NK-92 (cell line): ENCODE measurements around the gene MGARP.
"Not testable (repeated sequence)": the region's sequence is repeated elsewhere in the genome, so short reads cannot be mapped to it uniquely, and the experiment has no call there.

Experiments used
- DNase-seq: peaks from one replicate; lab custom pipeline; 2025; ENCODE audit not compliant: unreplicated experiment; lab: John Stamatoyannopoulos, UW

Gene MGARP

DNA sequence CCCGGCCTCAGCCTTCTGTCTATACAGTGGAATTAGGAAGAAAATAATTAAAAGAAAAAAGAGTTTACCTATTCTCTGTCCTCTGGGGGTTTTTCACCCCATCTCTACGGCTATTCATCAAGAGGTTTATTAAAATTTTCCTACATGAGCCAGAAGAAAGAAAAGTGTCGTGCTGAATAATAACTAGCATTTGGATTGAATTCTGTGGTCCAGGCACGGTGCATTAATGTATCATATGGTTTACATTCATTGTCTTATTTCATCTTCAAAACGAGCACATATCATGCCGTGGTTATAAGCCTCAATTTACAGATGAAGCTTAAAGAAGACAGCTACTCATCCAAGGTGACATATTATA, 15.9 kb upstream of the MGARP start:
- no peak for DNase-seq

DNA sequence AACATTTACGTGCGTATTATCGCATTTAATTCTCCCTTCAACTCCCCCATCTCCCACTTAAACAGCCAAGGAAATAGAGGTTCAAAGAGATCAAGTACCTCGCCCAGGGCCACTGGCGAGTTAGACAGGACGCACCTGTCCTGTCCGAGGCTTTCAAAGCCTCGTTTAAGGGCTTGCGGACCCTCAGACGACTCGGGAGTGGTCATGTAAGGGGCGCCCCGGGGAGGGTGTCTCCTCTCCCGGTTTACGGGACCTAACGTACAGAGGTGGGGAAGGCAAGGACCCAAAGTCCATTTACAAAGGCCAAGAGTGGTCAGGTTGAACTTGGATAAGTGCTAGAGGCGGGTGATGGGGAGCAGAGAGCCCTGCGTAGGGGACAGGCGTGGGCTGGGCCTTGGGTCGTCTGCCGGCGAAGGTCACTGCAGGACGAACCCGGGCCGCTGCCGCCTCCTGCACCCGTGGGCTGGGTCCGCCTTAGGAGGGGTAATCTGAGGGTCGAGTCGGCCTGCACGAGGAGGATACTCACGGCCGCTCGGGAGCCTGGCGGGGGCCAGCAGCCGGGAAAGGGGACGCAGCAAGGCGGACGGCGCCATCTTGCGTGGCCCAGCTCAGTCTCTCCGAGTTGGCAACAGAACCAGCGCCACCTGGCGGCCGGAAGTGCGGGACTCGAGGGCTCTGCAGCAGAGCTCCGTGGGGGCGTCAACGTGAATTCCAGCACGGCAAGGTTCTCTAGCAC, 15.3 kb upstream of the MGARP start:
- DNase-seq = peak; percentile 70

- no peak for DNase-seq
Observed at GRCh38 chr4:139286186-139286698, 6.2 kb upstream of the MGARP start.

GRCh38 chr4:139282721-139283075, 2.7 kb upstream of the MGARP start:
- DNase-seq = no peak

DNA sequence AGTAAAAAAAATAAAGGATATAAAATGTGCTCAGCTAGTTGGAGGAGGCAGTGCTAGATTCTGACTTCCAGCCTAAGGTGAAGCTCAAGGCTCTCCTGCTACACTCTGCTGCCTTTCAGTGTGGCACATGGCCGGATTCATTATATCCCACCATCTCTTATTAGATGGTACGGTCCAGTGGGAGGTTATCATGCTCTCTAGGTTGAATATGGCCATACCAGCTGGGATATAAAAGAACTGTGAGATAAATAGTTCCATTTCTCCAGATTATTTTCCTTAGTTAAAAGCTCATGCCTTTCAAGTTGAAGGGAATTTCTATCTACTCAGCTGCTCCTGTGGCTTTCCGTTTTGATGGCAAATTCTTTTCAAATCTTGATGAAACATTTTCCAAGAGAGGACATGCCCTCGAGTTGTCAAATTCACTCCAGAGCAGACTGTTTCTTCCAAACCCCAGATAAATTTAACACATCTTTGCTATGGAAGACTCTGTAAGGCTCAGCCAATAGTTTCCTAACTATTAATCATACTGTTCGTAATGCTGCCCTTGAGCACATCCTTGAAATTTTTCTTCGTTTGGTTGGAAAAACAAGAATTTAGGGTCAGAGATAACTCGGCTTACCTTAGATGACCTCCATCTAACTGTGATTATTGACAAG, 2.2 kb upstream of the MGARP start:
- no peak for DNase-seq

- DNase-seq = no peak
Observed at GRCh38 chr4:139278912-139279759, 889 bp downstream of the MGARP start.

DNA sequence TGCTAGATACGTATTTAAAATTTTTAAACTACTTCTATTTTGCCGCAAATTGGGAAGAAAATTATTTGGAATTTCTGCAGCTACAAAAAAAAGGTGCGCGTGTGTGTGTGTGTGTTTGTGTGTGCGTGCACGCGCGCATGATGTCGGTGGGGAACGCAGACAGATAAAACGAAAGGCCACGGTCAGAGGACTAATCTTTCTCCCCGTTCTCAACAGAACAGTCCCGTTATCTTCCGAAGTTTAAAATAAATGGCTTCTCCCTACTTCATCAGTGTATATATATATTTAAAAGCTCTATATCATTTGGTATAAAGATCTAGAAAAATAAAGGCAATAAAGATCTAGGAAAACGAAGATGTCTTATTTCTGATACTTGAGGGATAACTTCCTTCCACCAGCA, 1.5 kb downstream of the MGARP start:
- no peak for DNase-seq

DNA sequence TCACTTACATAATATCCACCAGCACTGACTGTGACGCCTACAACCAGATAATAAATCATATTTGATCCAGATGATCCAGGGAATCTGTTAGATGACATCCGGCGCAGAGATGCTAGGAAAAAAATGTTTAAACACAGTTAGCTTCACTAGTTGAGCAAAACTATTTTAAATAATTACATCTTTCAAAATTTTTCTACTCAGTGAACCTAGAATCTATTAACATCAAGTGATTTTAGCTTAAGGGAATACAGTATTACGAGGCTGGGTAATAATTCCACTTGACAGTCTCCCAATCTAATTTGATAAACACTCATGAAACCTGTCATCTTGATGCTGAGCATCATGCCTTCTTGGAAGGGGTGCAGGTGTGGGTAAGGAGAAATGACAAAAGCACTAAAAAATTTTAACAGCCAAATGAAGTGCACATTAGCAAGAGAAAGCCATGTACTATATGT, 4.7 kb downstream of the MGARP start:
- no peak for DNase-seq

GRCh38 chr4:139274790-139275189, 5.2 kb downstream of the MGARP start:
- DNase-seq = no peak

- no peak for DNase-seq
Observed at GRCh38 chr4:139273835-139274234, 6.2 kb downstream of the MGARP start.

DNA sequence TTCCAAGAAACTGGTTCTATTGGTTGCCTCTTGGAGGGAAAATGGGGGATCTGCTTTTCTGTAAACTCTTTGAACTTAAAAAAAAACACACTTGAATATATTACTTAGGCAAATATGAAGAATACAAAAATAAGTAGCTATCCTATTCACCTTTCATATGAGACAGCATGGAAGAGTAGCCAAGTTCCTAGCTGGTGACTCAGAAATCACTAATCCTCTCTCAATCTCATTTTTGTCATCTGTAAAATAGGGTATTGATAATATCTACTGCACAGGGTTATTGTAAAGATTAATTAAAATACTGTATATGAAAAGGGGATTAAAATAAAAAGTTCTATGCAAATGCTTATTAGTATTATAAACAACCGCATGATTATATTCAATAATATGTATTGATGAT, 12.7 kb downstream of the MGARP start:
- no peak for DNase-seq

DNA sequence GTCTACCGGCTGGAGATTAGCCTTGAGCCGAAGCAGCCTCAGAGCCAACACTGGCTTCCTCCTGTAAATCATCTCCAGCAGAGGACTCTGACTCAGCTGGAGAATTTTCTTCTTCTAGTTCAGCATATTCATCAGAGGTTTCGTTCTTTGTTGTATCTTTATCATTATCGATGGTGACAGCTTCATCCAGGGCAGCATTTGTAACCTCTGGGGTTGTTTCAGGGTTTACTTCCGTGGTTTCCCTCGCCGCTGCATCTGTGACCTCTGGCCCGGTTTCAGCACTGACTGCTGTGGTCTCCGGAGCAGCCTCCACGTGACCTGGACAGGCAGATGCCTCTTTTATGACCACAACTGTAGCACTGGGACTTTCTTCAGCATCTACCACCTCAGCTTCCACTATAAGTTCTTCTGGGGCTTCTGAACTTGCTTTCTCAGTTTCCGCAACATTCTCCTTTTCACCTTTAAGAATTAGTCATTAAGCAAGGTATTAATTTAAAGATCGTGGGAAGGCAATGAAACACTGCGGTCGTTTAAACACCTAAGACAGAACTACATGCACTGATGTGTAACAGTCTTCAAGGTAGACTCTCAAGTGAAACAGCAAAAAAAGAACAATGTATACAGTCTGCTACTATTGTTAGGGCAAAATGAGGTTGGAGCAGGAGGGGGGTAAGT, 13.3 kb downstream of the MGARP start:
- peak; percentile 1 for DNase-seq

- no peak for DNase-seq
Observed at GRCh38 chr4:139266208-139266582, 13.8 kb downstream of the MGARP start.

DNA sequence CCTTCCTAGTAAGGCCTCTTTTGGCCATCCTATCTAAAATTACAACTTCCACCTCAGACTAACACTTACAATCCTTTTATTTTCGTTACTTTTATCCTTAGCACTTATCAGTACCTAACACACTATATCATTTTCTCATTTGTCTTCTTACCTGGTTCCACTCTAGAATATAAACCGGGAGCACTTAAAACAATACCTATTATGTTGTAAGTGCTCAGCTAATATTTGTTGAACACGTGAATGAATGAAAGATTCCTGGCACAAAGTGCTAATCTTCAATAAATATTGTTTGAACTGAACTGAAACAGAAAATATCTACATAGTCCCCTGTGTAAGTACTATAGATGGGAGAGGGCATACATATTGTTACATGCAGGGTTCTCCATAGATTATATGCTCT, 14.4 kb downstream of the MGARP start:
- no peak for DNase-seq

DNA sequence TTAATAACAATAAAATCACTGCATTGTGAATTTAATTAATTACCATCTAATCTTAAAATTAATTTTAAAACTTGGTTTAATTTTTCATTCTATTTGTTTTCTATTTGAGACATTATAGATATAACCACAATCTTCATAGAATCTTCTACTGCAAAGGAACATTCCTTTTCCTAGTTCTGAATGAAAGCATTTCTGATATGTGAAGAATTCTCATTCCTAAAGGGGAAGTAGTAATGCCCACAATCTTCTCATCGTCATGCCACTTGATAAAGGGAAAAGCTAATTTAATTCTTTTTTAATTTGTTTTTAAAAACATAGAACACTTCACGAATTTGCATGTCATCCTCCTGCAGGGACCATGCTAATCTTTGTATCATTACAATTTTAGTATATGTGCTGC, 23.7 kb downstream of the MGARP start:
- no peak for DNase-seq

DNA sequence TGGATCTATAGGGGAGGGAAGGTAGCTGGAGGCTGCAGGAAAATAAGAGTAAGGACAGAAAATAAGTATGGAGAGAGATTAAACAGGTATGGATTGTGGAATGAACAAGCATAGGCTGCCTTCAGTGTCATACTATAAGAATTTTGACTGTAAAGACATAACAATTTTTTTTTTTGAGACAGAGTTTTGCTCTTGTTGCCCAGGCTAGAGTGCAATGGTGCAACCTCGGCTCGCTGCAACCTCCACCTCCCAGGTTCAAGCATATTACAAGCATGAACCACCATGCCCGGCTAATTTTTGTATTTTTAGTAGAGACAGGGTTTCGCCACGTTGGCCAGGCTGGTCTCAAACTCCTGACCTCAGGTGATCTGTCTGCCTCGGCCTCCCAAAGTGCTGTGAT, 24.4 kb downstream of the MGARP start:
- DNase-seq = not testable (repeated sequence)

GRCh38 chr4:139253713-139254112, 26.3 kb downstream of the MGARP start:
- no peak for DNase-seq

- no peak for DNase-seq
Observed at GRCh38 chr4:139253046-139253445, 27.0 kb downstream of the MGARP start.

DNA sequence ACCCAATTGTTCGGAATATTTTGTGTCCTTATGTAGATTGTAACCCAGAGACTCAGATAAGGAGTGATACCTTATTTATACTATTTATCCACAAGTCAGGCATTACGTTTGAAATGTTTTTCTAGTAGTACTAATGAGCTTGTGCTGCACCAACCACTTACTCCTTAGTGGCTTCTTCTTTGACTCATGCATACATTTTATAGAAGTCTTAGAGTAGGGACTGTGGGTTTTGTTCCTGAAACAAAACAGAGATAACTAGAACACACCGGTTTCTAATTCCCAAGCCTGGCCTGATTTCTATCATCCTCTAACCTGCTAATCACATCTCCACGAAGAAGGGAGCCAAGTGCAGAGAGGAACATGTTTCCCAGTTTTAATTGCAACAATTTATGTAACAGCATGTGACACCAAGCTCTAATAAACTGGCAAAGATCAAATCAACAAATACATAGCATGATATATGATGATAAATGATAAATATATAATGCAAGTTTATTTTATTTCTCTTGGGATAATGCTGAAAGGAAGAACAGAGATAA, 32.3 kb downstream of the MGARP start:
- no peak for DNase-seq

DNA sequence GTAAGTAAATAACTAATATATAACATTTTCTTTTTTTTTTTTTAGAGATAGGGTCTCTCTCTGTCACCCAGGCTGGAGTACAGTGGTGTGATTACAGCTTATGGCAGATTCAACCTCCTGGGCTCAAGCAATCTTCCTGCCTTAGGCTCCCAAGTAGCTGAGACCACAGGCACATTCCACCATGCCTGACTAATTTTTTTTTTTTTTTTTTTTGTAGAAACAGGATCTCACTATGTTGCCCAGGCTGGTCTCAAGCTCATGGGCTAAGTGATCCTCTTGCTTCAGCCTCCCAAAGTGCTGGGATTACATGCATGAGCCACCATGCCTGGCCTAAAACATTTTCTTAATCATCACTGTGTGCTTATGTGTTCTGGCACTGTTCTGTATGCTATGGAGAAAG, 32.8 kb downstream of the MGARP start:
- no peak for DNase-seq

- DNase-seq = no peak
Observed at GRCh38 chr4:139246166-139246565, 33.9 kb downstream of the MGARP start.
